Prostate gland (tissue), 2 donors: ENCODE measurements around the gene TTC33. TPM values are rescaled to one million over a fixed set of nuclear protein-coding genes. Genes with fewer than 3 reads are reported as not detected.

Experiments used
- DNase-seq: peaks from one replicate; pipeline ENCODE4 v3.0.0-alpha.2; 2019; ENCODE audit warnings: low spot score
- H3K27ac ChIP-seq, 2 donors: fragments of 200-600 bp; sonication (generic); 2 replicates each; pipeline ENCODE4 v1.5.1; 2017 to 2019
- H3K27me3 ChIP-seq: fragments of 200-600 bp; sonication (generic); replicated peaks from 2 replicates; pipeline ENCODE4 v1.5.1; 2019; ENCODE audit not compliant: insufficient read depth
- H3K36me3 ChIP-seq, 2 donors: fragments of 200-600 bp; sonication (generic); 1 replicate in 1 of 2; 2 replicates in 1 of 2; pipeline versions ENCODE4 v1.5.1 to v1.8.1; 2017 to 2019
- H3K4me1 ChIP-seq: fragments of 200-600 bp; sonication (generic); replicated peaks from 2 replicates; pipeline ENCODE4 v1.5.1; 2019
- H3K4me3 ChIP-seq, 2 donors: fragments of 200-600 bp; sonication (generic); 2 replicates each; pipeline ENCODE4 v1.5.1; 2017 to 2019
- H3K9me3 ChIP-seq: fragments of 200-600 bp; sonication (generic); 2 replicates; pipeline ENCODE4 v1.5.1; 2017
- POLR2A ChIP-seq: fragments of 450-650 bp; IDR thresholded peaks from one replicate; pipeline ENCODE4 v1.6.1; 2016; ENCODE audit warnings: antibody characterized with exemption, mild to moderate bottlenecking
- POLR2AphosphoS5 ChIP-seq: sonication (generic); formaldehyde crosslinking; IDR thresholded peaks from one replicate; pipeline ENCODE4 v1.6.1; 2017; ENCODE audit warnings: antibody characterized with exemption
- WGBS: methylation state at CpG from one replicate; pipeline ENCODE4 v1.1.5; 2018; 5-methylcytosine and 5-hydroxymethylcytosine counted together
- intact Hi-C: fragments of 100-400 bp; cut with DNase I; formaldehyde crosslinking; loops from one replicate; pipeline ENCODE4 v1.14.2; 2022
- total RNA-seq, 2 donors: library from RNA; depleted of rRNA; stranded (reverse); fragments of >200 nt; gene quantifications; one replicate each; pipeline ENCODE4 v1.1.0, GENCODE V29; 2016
- TF ChIP-seq, protein P1 (sequence below), 4 experiments: fragments of 200-600 bp in 2 of 4; fragments of 450-650 bp in 2 of 4; sonication (generic) in 2 of 4; IDR thresholded peaks; 1 replicate in 3 of 4; 2 replicates in 1 of 4; pipeline ENCODE4 v1.5.1; 2016 to 2019; ENCODE audit warnings: antibody characterized with exemption in 4 of 4, mild to moderate bottlenecking in 2 of 4, moderate library complexity in 2 of 4

Gene TTC33
- total RNA-seq, 2 donors from 2014 or later: 11.9 to 17.6 TPM

DNA sequence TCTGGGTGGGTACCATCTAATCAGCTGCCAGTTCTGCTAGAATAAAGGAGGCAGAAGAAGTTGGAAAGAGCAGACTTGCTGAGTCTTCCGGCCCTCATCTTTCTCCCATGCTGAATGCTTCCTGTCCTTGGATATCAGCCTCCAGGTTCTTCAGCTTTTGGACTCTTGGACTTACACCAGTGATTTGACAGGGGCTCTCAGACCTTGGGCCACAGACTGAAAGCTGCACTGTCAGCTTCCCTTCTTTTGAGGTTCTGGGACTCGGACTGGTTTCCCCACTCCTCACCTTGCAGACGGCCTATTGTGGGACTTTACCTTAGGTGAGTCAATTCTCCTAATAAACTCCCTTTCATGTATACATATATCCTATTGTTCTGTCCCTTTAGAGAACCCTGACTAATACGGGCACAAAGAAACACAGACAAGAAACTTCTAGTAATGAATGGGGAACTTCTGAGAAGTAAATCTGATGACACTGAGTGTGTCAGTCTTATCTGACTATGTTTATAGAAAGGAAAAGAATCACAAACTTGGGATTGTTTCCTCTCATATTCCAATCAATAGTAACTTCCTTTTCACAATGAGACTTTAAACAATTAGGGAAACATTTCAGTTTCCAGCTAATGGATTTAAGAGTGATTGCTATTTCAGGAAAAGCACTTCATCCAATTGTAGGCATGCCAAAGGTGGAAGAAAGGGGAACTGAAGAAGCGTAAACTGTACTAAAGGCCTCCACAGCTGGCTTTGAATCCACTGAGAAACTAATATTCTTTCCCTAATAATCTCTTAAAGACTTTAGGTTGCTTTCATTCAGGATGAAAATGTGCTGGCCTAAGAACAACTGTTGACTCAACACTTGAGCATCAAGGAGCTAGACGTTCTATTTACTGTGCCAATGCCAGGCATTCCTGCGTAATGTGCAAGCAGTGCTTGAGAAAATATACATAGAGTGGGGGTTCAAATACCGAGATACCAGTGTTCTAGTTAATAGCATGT, 204.0 kb downstream of the TTC33 start:
- Histone ChIP-seq H3K9me3 (no peaks in the 10 kb centered on the region), H3K27ac (no peak overlapping the region), H3K4me1 (no peaks in the 10 kb centered on the region), H3K36me3 (no peaks in the 10 kb centered on the region), H3K4me3 (no peak overlapping the region), H3K27me3 (no peaks in the 10 kb centered on the region)
- WGBS: 53% methylated on average over 8 of the region's 8 CpGs
- no peak for TF ChIP-seq POLR2A
- peak; percentile 79 for TF ChIP-seq POLR2AphosphoS5
- intact Hi-C loops: no loop called here
- peak; percentile 55 for DNase-seq

DNA sequence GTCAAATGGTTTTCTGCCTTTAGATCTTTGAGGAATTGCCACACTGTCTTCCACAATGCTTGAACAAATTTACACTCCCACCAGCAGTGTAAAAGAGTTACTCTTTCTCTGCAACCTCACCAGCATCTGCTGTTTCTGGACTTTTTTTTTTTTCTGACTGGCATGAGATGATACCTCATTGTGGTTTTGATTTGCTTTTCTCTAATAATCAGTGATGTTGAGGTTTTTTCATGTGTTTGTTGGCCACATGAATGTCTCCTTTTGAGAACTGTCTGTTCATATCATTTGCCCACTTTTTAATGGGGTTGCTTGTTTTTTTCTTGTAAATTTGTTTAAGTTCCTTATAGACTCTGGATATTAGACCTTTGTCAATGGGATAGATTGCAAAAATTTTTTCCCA, 205.3 kb downstream of the TTC33 start:
- no peak for DNase-seq
- intact Hi-C loops: no loop called here
- Histone ChIP-seq H3K4me3 (no peak overlapping the region), H3K27me3 (no peaks in the 10 kb centered on the region), H3K9me3 (no peaks in the 10 kb centered on the region), H3K36me3 (no peaks in the 10 kb centered on the region), H3K27ac (no peak overlapping the region), H3K4me1 (no peaks in the 10 kb centered on the region)
- no peak for TF ChIP-seq POLR2AphosphoS5
- TF ChIP-seq POLR2A: no peak
- TF ChIP-seq, protein P1, sequence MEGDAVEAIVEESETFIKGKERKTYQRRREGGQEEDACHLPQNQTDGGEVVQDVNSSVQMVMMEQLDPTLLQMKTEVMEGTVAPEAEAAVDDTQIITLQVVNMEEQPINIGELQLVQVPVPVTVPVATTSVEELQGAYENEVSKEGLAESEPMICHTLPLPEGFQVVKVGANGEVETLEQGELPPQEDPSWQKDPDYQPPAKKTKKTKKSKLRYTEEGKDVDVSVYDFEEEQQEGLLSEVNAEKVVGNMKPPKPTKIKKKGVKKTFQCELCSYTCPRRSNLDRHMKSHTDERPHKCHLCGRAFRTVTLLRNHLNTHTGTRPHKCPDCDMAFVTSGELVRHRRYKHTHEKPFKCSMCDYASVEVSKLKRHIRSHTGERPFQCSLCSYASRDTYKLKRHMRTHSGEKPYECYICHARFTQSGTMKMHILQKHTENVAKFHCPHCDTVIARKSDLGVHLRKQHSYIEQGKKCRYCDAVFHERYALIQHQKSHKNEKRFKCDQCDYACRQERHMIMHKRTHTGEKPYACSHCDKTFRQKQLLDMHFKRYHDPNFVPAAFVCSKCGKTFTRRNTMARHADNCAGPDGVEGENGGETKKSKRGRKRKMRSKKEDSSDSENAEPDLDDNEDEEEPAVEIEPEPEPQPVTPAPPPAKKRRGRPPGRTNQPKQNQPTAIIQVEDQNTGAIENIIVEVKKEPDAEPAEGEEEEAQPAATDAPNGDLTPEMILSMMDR (IDR thresholded peaks at IDR 0.05): no peak

DNA sequence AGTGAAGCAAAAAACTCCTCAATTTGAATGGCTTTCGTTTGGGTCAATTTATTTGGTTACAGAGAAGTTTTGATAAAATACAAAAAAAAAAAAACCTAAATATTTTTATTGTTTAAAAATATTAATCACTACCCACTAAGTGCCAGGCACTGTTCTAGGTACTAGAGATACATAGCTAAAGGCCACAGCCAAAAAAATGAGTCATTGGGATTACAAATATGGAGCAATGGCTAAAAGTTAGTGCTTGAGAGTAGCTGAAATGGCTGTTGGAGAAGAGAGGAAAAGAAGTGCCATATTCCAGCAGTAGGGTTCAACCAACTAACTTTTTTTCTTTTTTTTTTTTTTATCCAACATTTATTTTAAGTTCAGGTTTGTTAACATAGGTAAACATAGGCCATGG, 206.1 kb downstream of the TTC33 start:
- no peaks in the 10 kb centered on the region for H3K4me1 ChIP-seq
- H3K27me3 ChIP-seq: no peaks in the 10 kb centered on the region
- DNase-seq: no peak
- no peaks in the 10 kb centered on the region for H3K9me3 ChIP-seq
- no peak for TF ChIP-seq POLR2A
- TF ChIP-seq POLR2AphosphoS5: no peak
- TF ChIP-seq, protein P1 (IDR thresholded peaks at IDR 0.05): no peak
- H3K27ac ChIP-seq: no peak overlapping the region
- no peak overlapping the region for H3K4me3 ChIP-seq
- WGBS: 3% methylated on average over 1 of the region's 1 CpG
- H3K36me3 ChIP-seq: no peaks in the 10 kb centered on the region
- intact Hi-C loops: no loop called here

DNA sequence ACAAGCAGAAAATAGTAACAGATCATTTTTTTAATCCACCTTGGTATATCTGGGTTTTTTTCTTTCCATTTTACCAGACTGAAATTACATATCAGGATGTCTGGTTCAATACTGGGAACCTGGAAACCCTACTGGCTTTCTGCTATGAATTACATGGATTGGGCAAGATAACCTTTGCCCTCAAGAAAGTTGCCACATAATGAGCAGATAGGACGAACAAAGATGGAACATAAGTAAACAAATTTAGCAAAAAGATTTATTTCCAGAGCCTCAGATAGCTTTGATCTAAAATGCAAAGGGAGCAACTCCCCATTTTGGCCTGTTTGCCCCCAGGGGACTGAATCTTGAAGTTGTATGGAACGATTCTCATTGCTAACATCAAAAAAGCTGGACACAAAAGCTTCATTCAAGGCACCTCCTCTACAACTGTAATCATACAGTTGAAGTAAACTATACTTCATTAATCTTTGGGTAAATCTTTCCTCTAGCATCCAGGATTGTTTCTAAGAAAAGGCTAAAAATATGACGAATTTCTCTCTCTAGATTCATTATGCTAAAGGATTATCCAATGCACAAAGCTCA, 207.7 kb downstream of the TTC33 start:
- TF ChIP-seq, protein P1 (IDR thresholded peaks at IDR 0.05): no peak
- TF ChIP-seq POLR2A (no peak), POLR2AphosphoS5 (no peak)
- Histone ChIP-seq H3K27ac (no peak overlapping the region), H3K4me3 (no peak overlapping the region), H3K4me1 (no peaks in the 10 kb centered on the region), H3K27me3 (no peaks in the 10 kb centered on the region), H3K36me3 (no peaks in the 10 kb centered on the region), H3K9me3 (no peaks in the 10 kb centered on the region)
- DNase-seq: no peak
- intact Hi-C loops: no loop called here
- 31% methylated on average over 3 of the region's 3 CpGs for WGBS

DNA sequence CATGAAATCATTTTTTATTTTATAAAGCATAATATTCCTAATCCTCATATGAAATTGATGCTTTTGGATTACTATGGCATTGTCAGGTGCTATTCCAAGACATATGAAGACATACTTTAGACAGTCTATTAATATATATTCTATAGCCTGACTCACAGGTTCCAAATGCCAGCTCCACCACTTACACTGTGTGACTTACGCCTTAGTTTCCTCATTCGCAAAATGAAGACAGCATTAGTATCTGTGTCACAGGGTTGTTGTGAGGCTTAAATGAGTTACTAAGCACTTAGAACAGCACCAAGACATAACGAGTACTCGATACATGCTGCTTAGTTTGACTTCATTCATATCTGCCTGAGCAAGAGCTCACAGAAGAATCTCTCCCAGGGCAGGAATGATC, 208.2 kb downstream of the TTC33 start:
- Histone ChIP-seq H3K27ac (no peak overlapping the region), H3K4me1 (no peaks in the 10 kb centered on the region), H3K27me3 (no peaks in the 10 kb centered on the region), H3K36me3 (no peaks in the 10 kb centered on the region), H3K4me3 (no peak overlapping the region), H3K9me3 (no peaks in the 10 kb centered on the region)
- 93% methylated on average over 4 of the region's 4 CpGs for WGBS
- TF ChIP-seq POLR2A (no peak), POLR2AphosphoS5 (no peak)
- TF ChIP-seq, protein P1 (IDR thresholded peaks at IDR 0.05): no peak
- intact Hi-C loops: no loop called here
- DNase-seq: no peak
